ENCODE data around the gene GNS. TPM values are rescaled to one million over a fixed set of nuclear protein-coding genes. Genes with fewer than 3 reads are reported as not detected.
"Not testable (repeated sequence)": the region's sequence is repeated elsewhere in the genome, so short reads cannot be mapped to it uniquely, and the experiment has no call there.

Gene GNS
- total RNA-seq, 1 experiment from 2014 or later = 57.5 TPM

DNA sequence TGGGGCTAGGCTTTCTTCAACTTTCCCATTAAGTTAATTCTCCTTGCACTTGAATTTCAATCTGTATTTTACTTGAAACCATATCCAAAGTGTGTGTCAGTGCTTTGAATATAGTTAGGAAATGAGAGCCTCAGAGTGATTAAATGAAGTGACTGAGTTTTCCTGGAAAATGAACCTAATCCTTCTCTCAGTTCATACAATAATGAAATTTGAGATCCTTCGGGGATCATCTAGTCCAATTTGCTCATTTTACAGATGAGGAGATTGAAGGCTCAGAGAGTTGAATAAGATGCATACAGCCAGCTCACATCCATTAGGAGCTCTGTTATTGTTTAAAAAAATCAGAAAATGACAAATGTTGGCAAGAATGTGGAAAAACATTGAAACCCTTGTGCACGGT lies 47.0 kb upstream of the GNS start:
- Histone ChIP-seq H3K4me3 (ENCODE audit: low read depth, low read length, poor library complexity, severe bottlenecking) (no peak overlapping the region), H3K27ac (ENCODE audit: low read depth, low read length, poor library complexity, severe bottlenecking) (no peak overlapping the region), H3K4me1 (ENCODE audit: insufficient read depth, low read length, poor library complexity, severe bottlenecking) (no peaks in the 10 kb centered on the region), H3K36me3 (ENCODE audit: insufficient read depth, low read length, poor library complexity, severe bottlenecking) (no peaks in the 10 kb centered on the region), H3K9me3 (ENCODE audit: low read depth, low read length, poor library complexity, severe bottlenecking) (no peaks in the 10 kb centered on the region), H3K27me3 (replicated peaks; ENCODE audit: insufficient read depth, low read depth, low read length, poor library complexity) (no peaks in the 10 kb centered on the region)
- DNase-seq (ENCODE audit: low spot score) = no peak
- intact Hi-C loops (cut with micrococcal nuclease; ENCODE audit: unreplicated experiment) = no loop called here
- TF ChIP-seq EZH2 (IDR thresholded peaks at IDR 0.05; ENCODE audit: borderline replicate concordance, low read depth, low read length, poor library complexity, severe bottlenecking) = no peak
- TF ChIP-seq, protein P1, sequence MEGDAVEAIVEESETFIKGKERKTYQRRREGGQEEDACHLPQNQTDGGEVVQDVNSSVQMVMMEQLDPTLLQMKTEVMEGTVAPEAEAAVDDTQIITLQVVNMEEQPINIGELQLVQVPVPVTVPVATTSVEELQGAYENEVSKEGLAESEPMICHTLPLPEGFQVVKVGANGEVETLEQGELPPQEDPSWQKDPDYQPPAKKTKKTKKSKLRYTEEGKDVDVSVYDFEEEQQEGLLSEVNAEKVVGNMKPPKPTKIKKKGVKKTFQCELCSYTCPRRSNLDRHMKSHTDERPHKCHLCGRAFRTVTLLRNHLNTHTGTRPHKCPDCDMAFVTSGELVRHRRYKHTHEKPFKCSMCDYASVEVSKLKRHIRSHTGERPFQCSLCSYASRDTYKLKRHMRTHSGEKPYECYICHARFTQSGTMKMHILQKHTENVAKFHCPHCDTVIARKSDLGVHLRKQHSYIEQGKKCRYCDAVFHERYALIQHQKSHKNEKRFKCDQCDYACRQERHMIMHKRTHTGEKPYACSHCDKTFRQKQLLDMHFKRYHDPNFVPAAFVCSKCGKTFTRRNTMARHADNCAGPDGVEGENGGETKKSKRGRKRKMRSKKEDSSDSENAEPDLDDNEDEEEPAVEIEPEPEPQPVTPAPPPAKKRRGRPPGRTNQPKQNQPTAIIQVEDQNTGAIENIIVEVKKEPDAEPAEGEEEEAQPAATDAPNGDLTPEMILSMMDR (conservative IDR thresholded peaks at IDR 0.05; ENCODE audit: low read depth, low read length) = no peak
- ChIA-PET CTCF (interaction anchor here (0.7 kb wide), 1 partner anchor 11 kb away, joined by 3 read pairs; no protein-coding TSS in a partner anchor), POLR2A (ENCODE audit: low non-redundant PET) (no interaction called here)
- no TSS peak for BruUV-seq (replicated peaks)

DNA sequence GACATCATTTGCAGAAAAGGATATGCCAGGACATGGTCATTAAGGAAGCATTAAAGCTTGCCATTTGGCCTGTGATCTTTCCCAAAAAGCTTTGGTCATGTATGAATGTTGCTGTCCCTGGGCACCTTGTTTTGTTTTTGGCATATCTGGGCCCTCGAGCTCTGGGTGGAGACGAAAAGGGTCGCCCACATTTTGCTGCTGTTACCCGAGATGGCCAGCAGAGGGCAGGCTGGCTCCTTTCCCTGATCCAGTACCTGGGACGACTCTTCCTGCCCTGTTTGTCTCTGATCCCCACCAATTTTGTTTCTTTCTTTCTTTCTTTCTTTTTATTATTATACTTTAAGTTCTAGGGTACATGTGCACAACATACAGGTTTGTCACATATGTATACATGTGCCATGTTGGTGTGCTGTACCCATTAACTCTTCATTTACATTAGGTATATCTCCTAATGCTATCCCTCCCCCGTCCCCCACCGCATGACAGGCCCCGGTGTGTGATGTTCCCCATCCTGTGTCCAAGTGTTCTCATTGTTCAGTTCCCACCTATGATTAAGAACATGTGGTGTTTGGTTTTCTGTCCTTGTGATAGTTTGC lies 43.1 kb upstream of the GNS start:
- BruUV-seq (replicated peaks); H3K36me3 ChIP-seq (ENCODE audit: insufficient read depth, low read length, poor library complexity, severe bottlenecking); H3K27ac ChIP-seq (ENCODE audit: low read depth, low read length, poor library complexity, severe bottlenecking); H3K4me1 ChIP-seq (ENCODE audit: insufficient read depth, low read length, poor library complexity, severe bottlenecking); POLR2A ChIA-PET (ENCODE audit: low non-redundant PET); H3K9me3 ChIP-seq (ENCODE audit: low read depth, low read length, poor library complexity, severe bottlenecking); H3K27me3 ChIP-seq (replicated peaks; ENCODE audit: insufficient read depth, low read depth, low read length, poor library complexity); H3K4me3 ChIP-seq (ENCODE audit: low read depth, low read length, poor library complexity, severe bottlenecking): not testable (repeated sequence)
- DNase-seq (ENCODE audit: low spot score) = peak; percentile 67
- intact Hi-C loops (cut with micrococcal nuclease; ENCODE audit: unreplicated experiment) = loop anchor here (5.0 kb wide), 2 partner anchors 305 to 320 kb away; partner anchors contain the start of gene WIF1
- TF ChIP-seq, protein P1 (conservative IDR thresholded peaks at IDR 0.05; ENCODE audit: low read depth, low read length) = peak; percentile 83
- CTCF ChIA-PET = interaction anchor here (0.7 to 1.4 kb wide), 6 partner anchors 42 to 430 kb away, joined by 3 to 5 read pairs (median 4); no protein-coding TSS in a partner anchor

DNA sequence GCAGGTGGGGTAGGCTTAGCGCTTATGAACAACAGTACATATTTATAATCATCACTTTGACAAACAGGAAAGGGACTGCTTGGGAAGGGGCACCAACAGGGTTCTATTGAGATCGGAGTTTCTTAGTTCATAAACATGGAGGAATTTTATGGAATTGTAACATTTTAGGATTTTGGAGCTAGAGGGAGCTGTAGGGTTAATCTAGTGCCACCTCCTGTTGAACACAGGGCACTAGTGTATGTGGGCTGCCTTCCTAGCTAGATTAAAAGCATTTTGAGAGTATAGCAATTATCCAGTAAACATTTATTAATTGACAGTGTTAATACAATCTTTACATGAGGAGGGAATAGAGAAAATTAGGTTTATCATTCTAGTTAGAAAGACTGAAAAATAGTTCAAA lies 42.2 kb upstream of the GNS start:
- no peak overlapping the region for H3K4me3 ChIP-seq (ENCODE audit: low read depth, low read length, poor library complexity, severe bottlenecking)
- no peaks in the 10 kb centered on the region for H3K36me3 ChIP-seq (ENCODE audit: insufficient read depth, low read length, poor library complexity, severe bottlenecking)
- intact Hi-C loops (cut with micrococcal nuclease; ENCODE audit: unreplicated experiment) = loop anchor here (5.0 kb wide), 2 partner anchors 306 to 321 kb away; partner anchors contain the start of gene WIF1
- ChIA-PET CTCF (interaction anchor here (0.6 to 1.4 kb wide), 8 partner anchors 23 to 431 kb away, joined by 3 to 8 read pairs (median 4); partner anchors contain the start of gene TBC1D30), POLR2A (ENCODE audit: low non-redundant PET) (no interaction called here)
- DNase-seq (ENCODE audit: low spot score) = peak; percentile 33
- TF ChIP-seq, protein P1 (conservative IDR thresholded peaks at IDR 0.05; ENCODE audit: low read depth, low read length) = peak; percentile 53
- TF ChIP-seq EZH2 (IDR thresholded peaks at IDR 0.05; ENCODE audit: borderline replicate concordance, low read depth, low read length, poor library complexity, severe bottlenecking) = no peak
- H3K27me3 ChIP-seq (replicated peaks; ENCODE audit: insufficient read depth, low read depth, low read length, poor library complexity) = no peaks in the 10 kb centered on the region
- no peak overlapping the region for H3K27ac ChIP-seq (ENCODE audit: low read depth, low read length, poor library complexity, severe bottlenecking)
- no peaks in the 10 kb centered on the region for H3K4me1 ChIP-seq (ENCODE audit: insufficient read depth, low read length, poor library complexity, severe bottlenecking)
- BruUV-seq (replicated peaks) = no TSS peak
- H3K9me3 ChIP-seq (ENCODE audit: low read depth, low read length, poor library complexity, severe bottlenecking) = no peaks in the 10 kb centered on the region

Measured in A673 (cell line).